Bronchus fibroblast of lung (primary cell): ENCODE data around the gene EPS8L3. TPM values are rescaled to one million over a fixed set of nuclear protein-coding genes. Genes with fewer than 3 reads are reported as not detected.

ENCODE experiments used
- total RNA-seq: library from RNA; depleted of rRNA; stranded (reverse); fragments of >200 nt; gene quantifications from 2 replicates; pipeline ENCODE4 v1.2.3, GENCODE V29; 2015

Gene EPS8L3, protein sequence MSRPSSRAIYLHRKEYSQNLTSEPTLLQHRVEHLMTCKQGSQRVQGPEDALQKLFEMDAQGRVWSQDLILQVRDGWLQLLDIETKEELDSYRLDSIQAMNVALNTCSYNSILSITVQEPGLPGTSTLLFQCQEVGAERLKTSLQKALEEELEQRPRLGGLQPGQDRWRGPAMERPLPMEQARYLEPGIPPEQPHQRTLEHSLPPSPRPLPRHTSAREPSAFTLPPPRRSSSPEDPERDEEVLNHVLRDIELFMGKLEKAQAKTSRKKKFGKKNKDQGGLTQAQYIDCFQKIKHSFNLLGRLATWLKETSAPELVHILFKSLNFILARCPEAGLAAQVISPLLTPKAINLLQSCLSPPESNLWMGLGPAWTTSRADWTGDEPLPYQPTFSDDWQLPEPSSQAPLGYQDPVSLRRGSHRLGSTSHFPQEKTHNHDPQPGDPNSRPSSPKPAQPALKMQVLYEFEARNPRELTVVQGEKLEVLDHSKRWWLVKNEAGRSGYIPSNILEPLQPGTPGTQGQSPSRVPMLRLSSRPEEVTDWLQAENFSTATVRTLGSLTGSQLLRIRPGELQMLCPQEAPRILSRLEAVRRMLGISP
- total RNA-seq, result not detected in 2 replicates

GRCh38 chr1:109763646-109764415 is at the start of gene EPS8L3:
TSS of gene EPS8L3 (minus strand) at chr1:109763923. CDS start at chr1:109761749, 2,174 bp downstream.

GRCh38 chr1:109740615-109741373 is 22.9 kb downstream of the EPS8L3 start, which contains the start of gene GSTM3:
TSS of gene GSTM3 (minus strand) at chr1:109741038. CDS start at chr1:109740287, 751 bp downstream.

DNA sequence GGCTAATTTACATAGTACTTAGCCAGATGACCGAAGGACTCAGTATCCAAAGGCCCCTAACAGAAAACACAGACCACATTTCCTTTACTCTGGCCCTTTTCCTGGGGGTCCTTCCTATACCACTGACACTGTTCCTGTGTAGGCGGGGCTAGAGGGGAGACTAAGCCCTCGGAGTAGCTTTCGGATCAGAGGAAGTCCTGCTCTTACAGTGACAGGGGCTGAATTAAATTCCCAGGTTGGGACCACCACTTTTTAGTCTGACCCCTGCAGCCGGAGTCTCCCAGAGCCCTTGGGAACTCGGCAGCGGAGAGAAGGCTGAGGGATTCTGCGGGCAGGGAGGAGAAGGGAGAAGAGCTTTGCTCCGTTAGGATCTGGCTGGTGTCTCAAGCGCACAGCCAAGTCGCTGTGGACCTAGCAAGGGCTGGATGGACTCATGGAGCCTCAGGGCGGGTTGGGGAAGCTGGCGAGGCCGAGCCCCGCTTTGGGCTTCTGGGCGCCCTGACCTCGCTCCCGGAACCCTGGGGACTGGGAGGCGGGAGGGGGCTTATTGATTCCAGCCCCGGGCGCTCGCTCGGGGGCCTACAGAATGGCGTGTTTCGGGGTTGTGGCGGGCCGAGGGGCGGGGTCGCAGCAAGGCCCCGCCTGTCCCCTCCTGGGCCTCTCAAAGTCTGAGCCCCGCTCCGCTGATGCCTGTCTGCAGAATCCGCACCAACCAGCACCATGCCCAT is 52.0 kb downstream of the EPS8L3 start, which contains the start of gene GSTM5:
TSS of gene GSTM5 (plus strand) at position 659 of the 728 bp plus-strand sequence. CDS start at position 721, 62 bp downstream.

Other genes starting within 250 kb of the EPS8L3 start
- gene GPR61, start 224.1 kb downstream of the EPS8L3 start, total RNA-seq, result not detected in 2 replicates
- 7.4 and 8.4 TPM in 2 replicates for gene GNAI3, start 215.3 kb downstream of the EPS8L3 start, total RNA-seq
- gene GNAT2, start 144.3 kb downstream of the EPS8L3 start, total RNA-seq, result 0.30 TPM in 1 of 2 replicates, not detected in the other
- 53.4 and 67.1 TPM in 2 replicates for gene AMPD2, start 144.1 kb downstream of the EPS8L3 start, total RNA-seq
- gene GSTM4, start 107.8 kb downstream of the EPS8L3 start, total RNA-seq, result 20.2 and 20.7 TPM in 2 replicates
- gene GSTM2, start 95.9 kb downstream of the EPS8L3 start, total RNA-seq, result 17.7 and 19.0 TPM in 2 replicates
- gene GSTM1, start 76.1 kb downstream of the EPS8L3 start, total RNA-seq, result not detected in 2 replicates
- gene GSTM5, start 51.7 kb downstream of the EPS8L3 start, total RNA-seq, result 2.8 and 6.4 TPM in 2 replicates
- gene GSTM3, start 22.9 kb downstream of the EPS8L3 start, total RNA-seq, result 28.4 and 32.3 TPM in 2 replicates
- gene CSF1, start 146.9 kb upstream of the EPS8L3 start, total RNA-seq, result 20.5 and 22.4 TPM in 2 replicates
- 25.4 and 26.8 TPM in 2 replicates for gene AHCYL1, start 220.8 kb upstream of the EPS8L3 start, total RNA-seq